Measurements from ENCODE around the gene RPLP1. TPM values are rescaled to one million over a fixed set of nuclear protein-coding genes. Genes with fewer than 3 reads are reported as not detected.

Gene RPLP1
- total RNA-seq, 1 donor from 2014 or later = 1,115 TPM

- H3K27ac Mint-ChIP-seq = no peak overlapping the region
These were observed 37.9 kb downstream of the RPLP1 start for GRCh38 chr15:69490356-69491037.

GRCh38 chr15:69491038-69491505 is 38.5 kb downstream of the RPLP1 start:
- H3K27ac Mint-ChIP-seq = no peak overlapping the region
- H3K27me3 Mint-ChIP-seq = peaks cover 50% of the 10 kb centered on the region
- TF ChIP-seq CTCF (IDR thresholded peaks at IDR 0.05; ENCODE audit: unreplicated experiment) = no peak
- DNase-seq (ENCODE audit: low spot score, unreplicated experiment) = no peak
- peaks cover 2% of the 10 kb centered on the region for H3K4me1 Mint-ChIP-seq (ENCODE audit: low read depth)
- H3K4me3 Mint-ChIP-seq (ENCODE audit: low read depth) = no peak overlapping the region
- H3K36me3 Mint-ChIP-seq (ENCODE audit: insufficient read depth) = no peaks in the 10 kb centered on the region
- H3K9me3 Mint-ChIP-seq (ENCODE audit: low read depth) = peaks cover 4% of the 10 kb centered on the region

More at GRCh38 chr15:69490356-69491037, 37.9 kb downstream of the RPLP1 start:
- no peak for TF ChIP-seq CTCF (IDR thresholded peaks at IDR 0.05; ENCODE audit: unreplicated experiment)
- Mint-ChIP-seq H3K27me3 (peaks cover 47% of the 10 kb centered on the region), H3K4me1 (ENCODE audit: low read depth) (peaks cover 2% of the 10 kb centered on the region), H3K36me3 (ENCODE audit: insufficient read depth) (peaks cover 2% of the 10 kb centered on the region), H3K9me3 (ENCODE audit: low read depth) (peaks cover 4% of the 10 kb centered on the region), H3K4me3 (ENCODE audit: low read depth) (no peak overlapping the region)
- no peak for DNase-seq (ENCODE audit: low spot score, unreplicated experiment)

- peaks cover 4% of the 10 kb centered on the region for H3K4me1 Mint-ChIP-seq (ENCODE audit: low read depth)
- H3K27ac Mint-ChIP-seq = no peak overlapping the region
- H3K4me3 Mint-ChIP-seq (ENCODE audit: low read depth) = no peak overlapping the region
- peaks cover 62% of the 10 kb centered on the region for H3K27me3 Mint-ChIP-seq
- no peaks in the 10 kb centered on the region for H3K36me3 Mint-ChIP-seq (ENCODE audit: insufficient read depth)
- TF ChIP-seq CTCF (IDR thresholded peaks at IDR 0.05; ENCODE audit: unreplicated experiment) = no peak
- no peak for DNase-seq (ENCODE audit: low spot score, unreplicated experiment)
- H3K9me3 Mint-ChIP-seq (ENCODE audit: low read depth) = peaks cover 4% of the 10 kb centered on the region
These were observed 40.8 kb downstream of the RPLP1 start for GRCh38 chr15:69493406-69493805.

- H3K27me3 Mint-ChIP-seq = peaks cover 65% of the 10 kb centered on the region
- H3K4me1 Mint-ChIP-seq (ENCODE audit: low read depth) = peaks cover 4% of the 10 kb centered on the region
- no peak for DNase-seq (ENCODE audit: low spot score, unreplicated experiment)
- H3K9me3 Mint-ChIP-seq (ENCODE audit: low read depth) = peaks cover 4% of the 10 kb centered on the region
- no peak overlapping the region for H3K27ac Mint-ChIP-seq
- H3K36me3 Mint-ChIP-seq (ENCODE audit: insufficient read depth) = no peaks in the 10 kb centered on the region
- no peak for TF ChIP-seq CTCF (IDR thresholded peaks at IDR 0.05; ENCODE audit: unreplicated experiment)
- H3K4me3 Mint-ChIP-seq (ENCODE audit: low read depth) = no peak overlapping the region
These were observed 43.4 kb downstream of the RPLP1 start for GRCh38 chr15:69496001-69496400.

- no peak for DNase-seq (ENCODE audit: low spot score, unreplicated experiment)
- TF ChIP-seq CTCF (IDR thresholded peaks at IDR 0.05; ENCODE audit: unreplicated experiment) = no peak
- peaks cover 4% of the 10 kb centered on the region for H3K4me1 Mint-ChIP-seq (ENCODE audit: low read depth)
- H3K4me3 Mint-ChIP-seq (ENCODE audit: low read depth) = no peak overlapping the region
- H3K27ac Mint-ChIP-seq = no peak overlapping the region
- H3K9me3 Mint-ChIP-seq (ENCODE audit: low read depth) = no peaks in the 10 kb centered on the region
- H3K27me3 Mint-ChIP-seq = peaks cover 58% of the 10 kb centered on the region
- H3K36me3 Mint-ChIP-seq (ENCODE audit: insufficient read depth) = no peaks in the 10 kb centered on the region
These were observed 44.5 kb downstream of the RPLP1 start for GRCh38 chr15:69497076-69497475.
